Thyroid gland (tissue), 4 donors: ENCODE measurements around the gene ANGPTL5.

ENCODE experiments used
- POLR2A ChIP-seq, 2 donors: fragments of 450-650 bp; IDR thresholded peaks; one replicate each; pipeline ENCODE4 v1.6.1; 2017; ENCODE audit warnings: antibody characterized with exemption in 2 of 2, mild to moderate bottlenecking in 2 of 2, moderate library complexity in 1 of 2
- TF ChIP-seq, protein P1 (sequence below), 6 experiments: fragments of 200-600 bp in 3 of 6; fragments of 450-650 bp in 3 of 6; sonication (generic) in 3 of 6; IDR thresholded peaks; one replicate each; pipeline ENCODE4 v1.5.1; 2016 to 2019; ENCODE audit warnings: antibody characterized with exemption in 6 of 6, mild to moderate bottlenecking in 2 of 6, inconsistent platforms in 1 of 6, moderate library complexity in 1 of 6

DNA sequence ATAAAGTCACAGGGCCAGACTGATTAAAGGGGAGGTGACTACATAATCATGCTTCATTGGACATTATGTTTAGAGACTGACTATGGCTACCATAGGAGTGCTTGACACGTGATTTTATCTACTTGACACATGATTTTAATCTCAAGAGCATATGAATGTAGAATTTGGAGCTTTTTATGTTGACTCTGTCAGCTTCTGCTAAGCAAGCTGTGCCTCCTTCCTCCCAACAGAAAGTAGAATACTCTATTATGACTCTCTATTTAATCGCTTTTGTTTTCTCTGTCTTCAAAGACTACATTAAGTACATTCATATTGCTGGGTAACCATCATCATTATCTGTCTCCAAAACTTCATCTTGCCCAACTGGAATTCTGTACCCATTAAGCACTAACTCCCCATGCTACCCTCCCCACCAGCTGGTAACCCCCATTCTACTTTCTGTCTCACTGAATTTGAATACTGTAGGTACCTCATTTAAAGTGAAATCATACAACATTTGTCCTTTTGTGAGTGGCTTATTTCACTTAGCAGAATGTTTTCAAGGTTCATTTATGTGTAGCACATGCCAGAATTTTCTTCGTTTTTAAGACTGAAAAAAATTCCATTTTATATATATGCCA is 24.7 kb upstream of the ANGPTL5 start:
- TF ChIP-seq, protein P1, sequence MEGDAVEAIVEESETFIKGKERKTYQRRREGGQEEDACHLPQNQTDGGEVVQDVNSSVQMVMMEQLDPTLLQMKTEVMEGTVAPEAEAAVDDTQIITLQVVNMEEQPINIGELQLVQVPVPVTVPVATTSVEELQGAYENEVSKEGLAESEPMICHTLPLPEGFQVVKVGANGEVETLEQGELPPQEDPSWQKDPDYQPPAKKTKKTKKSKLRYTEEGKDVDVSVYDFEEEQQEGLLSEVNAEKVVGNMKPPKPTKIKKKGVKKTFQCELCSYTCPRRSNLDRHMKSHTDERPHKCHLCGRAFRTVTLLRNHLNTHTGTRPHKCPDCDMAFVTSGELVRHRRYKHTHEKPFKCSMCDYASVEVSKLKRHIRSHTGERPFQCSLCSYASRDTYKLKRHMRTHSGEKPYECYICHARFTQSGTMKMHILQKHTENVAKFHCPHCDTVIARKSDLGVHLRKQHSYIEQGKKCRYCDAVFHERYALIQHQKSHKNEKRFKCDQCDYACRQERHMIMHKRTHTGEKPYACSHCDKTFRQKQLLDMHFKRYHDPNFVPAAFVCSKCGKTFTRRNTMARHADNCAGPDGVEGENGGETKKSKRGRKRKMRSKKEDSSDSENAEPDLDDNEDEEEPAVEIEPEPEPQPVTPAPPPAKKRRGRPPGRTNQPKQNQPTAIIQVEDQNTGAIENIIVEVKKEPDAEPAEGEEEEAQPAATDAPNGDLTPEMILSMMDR (IDR thresholded peaks at IDR 0.05): no peak
- TF ChIP-seq POLR2A (IDR thresholded peaks at IDR 0.05): no peak
